Liver (tissue), 9 donors: ENCODE data around the gene DNAAF1. TPM values are rescaled to one million over a fixed set of nuclear protein-coding genes. Genes with fewer than 3 reads are reported as not detected.

ENCODE experiments used
- DNase-seq: peaks from one replicate; pipeline ENCODE4 v3.0.0-alpha.2; 2017; ENCODE audit warnings: low spot score
- H3K27ac ChIP-seq, 2 donors: one replicate each; pipeline ENCODE4 v1.7.0; 2013; ENCODE audit warnings: inconsistent platforms in 2 of 2, low read length in 2 of 2, control low read depth in 1 of 2, low read depth in 1 of 2, mild to moderate bottlenecking in 1 of 2
- H3K27me3 ChIP-seq, 4 donors: one replicate each; pipeline versions ENCODE4 v1.6.1 to v1.7.0; 2013; ENCODE audit warnings: low read length in 3 of 4, inconsistent platforms in 1 of 4, mild to moderate bottlenecking in 1 of 4, moderate library complexity in 1 of 4; ENCODE audit not compliant: control insufficient read depth in 4 of 4, insufficient read depth in 4 of 4
- H3K36me3 ChIP-seq, 4 donors: one replicate each; pipeline versions ENCODE4 v1.6.1 to v1.7.0; 2013; ENCODE audit warnings: low read length in 3 of 4, mild to moderate bottlenecking in 3 of 4, low read depth in 1 of 4, moderate library complexity in 1 of 4; ENCODE audit not compliant: control insufficient read depth in 4 of 4, insufficient read depth in 3 of 4
- H3K4me1 ChIP-seq, 4 donors: one replicate each; pipeline versions ENCODE4 v1.6.1 to v1.7.0; 2013; ENCODE audit warnings: low read length in 3 of 4, mild to moderate bottlenecking in 3 of 4, moderate library complexity in 1 of 4; ENCODE audit not compliant: control insufficient read depth in 4 of 4, insufficient read depth in 4 of 4
- H3K4me3 ChIP-seq, 3 donors: one replicate each; pipeline versions ENCODE4 v1.6.1 to v1.7.0; 2013; ENCODE audit warnings: low read length in 3 of 3, control low read depth in 1 of 3, low read depth in 1 of 3, mild to moderate bottlenecking in 1 of 3
- H3K9ac ChIP-seq, 2 donors: one replicate each; pipeline ENCODE4 v1.7.0; 2013; ENCODE audit warnings: low read length in 2 of 2, mild to moderate bottlenecking in 2 of 2, moderate library complexity in 2 of 2, control low read depth in 1 of 2, low read depth in 1 of 2
- H3K9me3 ChIP-seq, 4 donors: one replicate each; pipeline versions ENCODE4 v1.6.1 to v1.7.0; 2013; ENCODE audit warnings: low read length in 3 of 4; ENCODE audit not compliant: control insufficient read depth in 4 of 4
- EGR1 ChIP-seq, 2 donors: IDR thresholded peaks; 2 replicates each; pipeline ENCODE4 v1.6.1; 2016 to 2018; ENCODE audit warnings: antibody characterized with exemption in 2 of 2, low read depth in 2 of 2
- FOXA1 ChIP-seq: IDR thresholded peaks from 2 replicates; pipeline ENCODE4 v1.6.1; 2016; ENCODE audit warnings: antibody characterized with exemption
- FOXA2 ChIP-seq: IDR thresholded peaks from 2 replicates; pipeline ENCODE4 v1.6.1; 2016; ENCODE audit warnings: antibody characterized with exemption
- GABPA ChIP-seq, 2 donors: IDR thresholded peaks in 1 of 2; conservative IDR thresholded peaks in 1 of 2; 2 replicates each; pipeline ENCODE4 v1.6.1; 2016; ENCODE audit warnings: antibody characterized with exemption in 2 of 2, mild to moderate bottlenecking in 1 of 2, moderate library complexity in 1 of 2
- HNF4A ChIP-seq, 2 donors: conservative IDR thresholded peaks; 2 replicates each; pipeline ENCODE4 v1.6.1; 2016; ENCODE audit warnings: antibody characterized with exemption in 2 of 2, mild to moderate bottlenecking in 2 of 2
- HNF4G ChIP-seq: IDR thresholded peaks from 2 replicates; pipeline ENCODE4 v1.6.1; 2016; ENCODE audit warnings: antibody characterized with exemption
- JUND ChIP-seq, 2 donors: IDR thresholded peaks; 2 replicates each; pipeline ENCODE4 v1.6.1; 2016; ENCODE audit warnings: antibody characterized with exemption in 2 of 2
- NR2F2 ChIP-seq: IDR thresholded peaks from 2 replicates; pipeline ENCODE4 v1.6.1; 2016; ENCODE audit warnings: antibody characterized with exemption
- RAD21 ChIP-seq, 2 donors: IDR thresholded peaks; 2 replicates each; pipeline ENCODE4 v1.6.1; 2016; ENCODE audit warnings: antibody characterized with exemption in 2 of 2, mild to moderate bottlenecking in 2 of 2
- RXRA ChIP-seq, 2 donors: IDR thresholded peaks; 2 replicates each; pipeline ENCODE4 v1.6.1; 2017 to 2018; ENCODE audit warnings: antibody characterized with exemption in 2 of 2, mild to moderate bottlenecking in 1 of 2
- SP1 ChIP-seq: IDR thresholded peaks from 2 replicates; pipeline ENCODE4 v1.6.1; 2018; ENCODE audit warnings: antibody characterized with exemption, mild to moderate bottlenecking
- TAF1 ChIP-seq: conservative IDR thresholded peaks from 2 replicates; pipeline ENCODE4 v1.6.1; 2016; ENCODE audit warnings: antibody characterized with exemption, mild to moderate bottlenecking
- YY1 ChIP-seq: IDR thresholded peaks from 2 replicates; pipeline ENCODE4 v1.6.1; 2016; ENCODE audit warnings: antibody characterized with exemption, mild to moderate bottlenecking
- WGBS: extraction: QIAGEN DNeasy Blood & Tissue Kit; methylation state at CpG from one replicate; pipeline ENCODE4 v1.1.7; 2013; 5-methylcytosine and 5-hydroxymethylcytosine counted together
- polyA plus RNA-seq, 2 donors: library from polyadenylated mRNA; stranded (reverse) in 1 of 2; unstranded in 1 of 2; fragments of 200-250 nt in 1 of 2; fragments of >200 nt in 1 of 2; fragmentation: Nextera tagmentation in 1 of 2; extraction: Ambion mirVana in 1 of 2; gene quantifications; one replicate each; pipeline versions ENCODE4 v1.2.1 to v1.2.3, GENCODE V29; 2013 to 2015
- total RNA-seq, 2 donors: library from RNA; depleted of rRNA; stranded (reverse); fragments of >200 nt; gene quantifications; one replicate each; pipeline ENCODE4 v1.2.3, GENCODE V29; 2014
- TF ChIP-seq, protein P1 (sequence below): IDR thresholded peaks from 2 replicates; pipeline ENCODE4 v1.6.1; 2016; ENCODE audit warnings: antibody characterized with exemption, mild to moderate bottlenecking
- TF ChIP-seq, protein P2 (sequence below): IDR thresholded peaks from 2 replicates; pipeline ENCODE4 v1.6.1; 2016; ENCODE audit warnings: antibody characterized with exemption
- TF ChIP-seq, protein P3 (sequence below): IDR thresholded peaks from 2 replicates; pipeline ENCODE4 v1.6.1; 2016; ENCODE audit warnings: antibody characterized with exemption
- TF ChIP-seq, protein P4 (sequence below): IDR thresholded peaks from 2 replicates; pipeline ENCODE4 v1.6.1; 2016; ENCODE audit warnings: antibody characterized with exemption
- TF ChIP-seq, protein P5 (sequence below): fragments of 150-350 bp; IDR thresholded peaks from 2 replicates; pipeline ENCODE4 v1.5.1; 2017; ENCODE audit warnings: improper control_type of control experiment, low read depth, low read length; ENCODE audit not compliant: missing input control
- donor health status: healthy.
- donor health status: healthy.
- donor health status: healthy.
- donor health status: healthy.
- donor health status: healthy.

DNAAF1 gene
- total and polyA plus RNA-seq, 4 donors: under 0.01 to 0.08 (median 0.06) TPM; not detected in 1

DNA sequence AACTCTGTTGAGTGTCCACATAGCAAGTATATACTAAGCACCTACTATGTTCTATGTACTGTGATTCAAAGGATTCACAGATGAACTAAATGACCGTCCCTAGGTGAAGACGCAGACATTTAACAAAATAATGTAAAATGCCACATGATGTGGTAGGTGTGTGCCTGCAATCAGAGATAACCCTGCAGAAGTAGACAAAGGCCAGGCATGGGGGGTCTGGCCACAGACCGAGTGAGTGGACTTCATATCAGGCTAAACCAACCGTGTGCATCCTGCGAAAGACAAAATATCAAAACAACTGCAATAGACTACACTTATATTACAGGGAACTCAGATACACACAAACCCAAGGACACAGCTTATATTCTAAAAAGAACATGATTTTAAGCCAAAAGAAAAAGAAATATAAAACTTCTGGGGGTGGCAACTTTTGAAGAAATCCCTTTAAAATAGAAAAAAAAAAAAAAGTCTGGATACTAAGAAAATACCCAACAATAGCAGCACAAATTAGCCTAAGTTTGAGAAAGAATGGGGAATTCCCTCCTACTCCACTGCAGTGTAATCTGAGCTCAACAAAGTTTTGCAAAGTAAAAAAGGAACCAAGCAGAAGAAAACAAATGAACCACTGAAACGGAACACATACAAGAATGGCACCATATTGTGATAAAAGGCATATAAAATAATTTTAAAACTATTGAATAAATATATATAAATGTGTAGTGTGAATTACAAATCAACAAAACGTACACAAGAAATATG is 12.4 kb upstream of the DNAAF1 start:
- TF ChIP-seq, protein P1, sequence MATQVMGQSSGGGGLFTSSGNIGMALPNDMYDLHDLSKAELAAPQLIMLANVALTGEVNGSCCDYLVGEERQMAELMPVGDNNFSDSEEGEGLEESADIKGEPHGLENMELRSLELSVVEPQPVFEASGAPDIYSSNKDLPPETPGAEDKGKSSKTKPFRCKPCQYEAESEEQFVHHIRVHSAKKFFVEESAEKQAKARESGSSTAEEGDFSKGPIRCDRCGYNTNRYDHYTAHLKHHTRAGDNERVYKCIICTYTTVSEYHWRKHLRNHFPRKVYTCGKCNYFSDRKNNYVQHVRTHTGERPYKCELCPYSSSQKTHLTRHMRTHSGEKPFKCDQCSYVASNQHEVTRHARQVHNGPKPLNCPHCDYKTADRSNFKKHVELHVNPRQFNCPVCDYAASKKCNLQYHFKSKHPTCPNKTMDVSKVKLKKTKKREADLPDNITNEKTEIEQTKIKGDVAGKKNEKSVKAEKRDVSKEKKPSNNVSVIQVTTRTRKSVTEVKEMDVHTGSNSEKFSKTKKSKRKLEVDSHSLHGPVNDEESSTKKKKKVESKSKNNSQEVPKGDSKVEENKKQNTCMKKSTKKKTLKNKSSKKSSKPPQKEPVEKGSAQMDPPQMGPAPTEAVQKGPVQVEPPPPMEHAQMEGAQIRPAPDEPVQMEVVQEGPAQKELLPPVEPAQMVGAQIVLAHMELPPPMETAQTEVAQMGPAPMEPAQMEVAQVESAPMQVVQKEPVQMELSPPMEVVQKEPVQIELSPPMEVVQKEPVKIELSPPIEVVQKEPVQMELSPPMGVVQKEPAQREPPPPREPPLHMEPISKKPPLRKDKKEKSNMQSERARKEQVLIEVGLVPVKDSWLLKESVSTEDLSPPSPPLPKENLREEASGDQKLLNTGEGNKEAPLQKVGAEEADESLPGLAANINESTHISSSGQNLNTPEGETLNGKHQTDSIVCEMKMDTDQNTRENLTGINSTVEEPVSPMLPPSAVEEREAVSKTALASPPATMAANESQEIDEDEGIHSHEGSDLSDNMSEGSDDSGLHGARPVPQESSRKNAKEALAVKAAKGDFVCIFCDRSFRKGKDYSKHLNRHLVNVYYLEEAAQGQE: no peak
- TF ChIP-seq RXRA (IDR thresholded peaks at IDR 0.05) (no peak), FOXA2 (no peak)
- Histone ChIP-seq H3K27me3 (no peaks in the 10 kb centered on the region), H3K4me3 (no peak overlapping the region), H3K9me3 (no peaks in the 10 kb centered on the region), H3K4me1 (no peaks in the 10 kb centered on the region), H3K36me3 (peaks cover 0 to 17% (median 8%) of the 10 kb centered on the region in 4 donors), H3K27ac (no peak overlapping the region), H3K9ac (no peak overlapping the region)
- DNase-seq: no peak
- 87% methylated on average over 7 of the region's 7 CpGs for WGBS

DNA sequence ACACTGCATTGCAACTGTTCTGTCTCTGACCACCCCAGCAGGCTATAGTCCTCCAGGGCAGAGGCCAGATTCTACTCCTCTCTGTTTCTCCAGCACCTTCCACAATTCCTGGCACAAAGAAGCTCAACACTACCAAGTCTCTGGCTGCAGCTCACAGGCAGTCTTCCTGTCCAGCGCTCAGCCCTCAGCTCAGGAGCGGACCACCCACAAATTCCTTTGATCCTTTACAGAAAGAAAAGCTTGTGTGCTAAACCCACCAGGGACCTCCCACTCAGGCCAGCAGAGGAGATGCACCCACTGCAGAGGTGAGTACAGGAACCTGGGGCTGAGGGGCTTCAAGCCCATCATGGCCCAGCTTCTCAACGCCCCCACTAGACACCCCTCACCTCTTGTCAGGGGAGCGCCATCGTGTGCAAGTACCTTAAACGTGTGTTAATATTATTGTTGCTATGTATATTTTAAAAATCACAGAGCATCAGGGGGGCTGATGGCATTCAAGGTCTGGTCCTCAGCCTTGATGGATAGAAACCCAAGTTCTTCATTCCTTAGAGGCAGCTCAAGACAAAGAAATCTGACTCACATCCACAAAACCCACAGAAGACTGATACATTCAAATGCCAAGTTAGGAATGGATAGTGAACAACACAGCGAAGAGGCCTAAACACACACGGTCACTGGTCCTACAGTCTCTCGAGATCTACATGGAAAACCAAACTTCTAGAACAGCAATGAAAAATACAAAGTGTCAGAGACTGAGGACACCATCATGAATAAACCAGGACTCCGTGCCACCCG is 8.6 kb upstream of the DNAAF1 start:
- TF ChIP-seq YY1: no peak
- no peak for TF ChIP-seq HNF4G
- no peak for TF ChIP-seq GABPA (IDR thresholded peaks at IDR 0.05 in 1 of 2, conservative IDR thresholded peaks at IDR 0.05 in 1 of 2)
- no peak for TF ChIP-seq EGR1 (IDR thresholded peaks at IDR 0.05; ENCODE audit: low read depth in 2 of 2)
- TF ChIP-seq, protein P1: no peak
- no peak for TF ChIP-seq HNF4A (conservative IDR thresholded peaks at IDR 0.05)
- TF ChIP-seq JUND (IDR thresholded peaks at IDR 0.05): no peak
- TF ChIP-seq, protein P2, sequence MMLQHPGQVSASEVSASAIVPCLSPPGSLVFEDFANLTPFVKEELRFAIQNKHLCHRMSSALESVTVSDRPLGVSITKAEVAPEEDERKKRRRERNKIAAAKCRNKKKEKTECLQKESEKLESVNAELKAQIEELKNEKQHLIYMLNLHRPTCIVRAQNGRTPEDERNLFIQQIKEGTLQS: no peak
- no peak for TF ChIP-seq FOXA2
- no peak for TF ChIP-seq TAF1
- no peak for TF ChIP-seq SP1
- no peak for TF ChIP-seq RXRA (IDR thresholded peaks at IDR 0.05)
- TF ChIP-seq, protein P3, sequence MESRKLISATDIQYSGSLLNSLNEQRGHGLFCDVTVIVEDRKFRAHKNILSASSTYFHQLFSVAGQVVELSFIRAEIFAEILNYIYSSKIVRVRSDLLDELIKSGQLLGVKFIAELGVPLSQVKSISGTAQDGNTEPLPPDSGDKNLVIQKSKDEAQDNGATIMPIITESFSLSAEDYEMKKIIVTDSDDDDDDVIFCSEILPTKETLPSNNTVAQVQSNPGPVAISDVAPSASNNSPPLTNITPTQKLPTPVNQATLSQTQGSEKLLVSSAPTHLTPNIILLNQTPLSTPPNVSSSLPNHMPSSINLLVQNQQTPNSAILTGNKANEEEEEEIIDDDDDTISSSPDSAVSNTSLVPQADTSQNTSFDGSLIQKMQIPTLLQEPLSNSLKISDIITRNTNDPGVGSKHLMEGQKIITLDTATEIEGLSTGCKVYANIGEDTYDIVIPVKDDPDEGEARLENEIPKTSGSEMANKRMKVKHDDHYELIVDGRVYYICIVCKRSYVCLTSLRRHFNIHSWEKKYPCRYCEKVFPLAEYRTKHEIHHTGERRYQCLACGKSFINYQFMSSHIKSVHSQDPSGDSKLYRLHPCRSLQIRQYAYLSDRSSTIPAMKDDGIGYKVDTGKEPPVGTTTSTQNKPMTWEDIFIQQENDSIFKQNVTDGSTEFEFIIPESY: no peak
- no peak for TF ChIP-seq NR2F2
- TF ChIP-seq, protein P4, sequence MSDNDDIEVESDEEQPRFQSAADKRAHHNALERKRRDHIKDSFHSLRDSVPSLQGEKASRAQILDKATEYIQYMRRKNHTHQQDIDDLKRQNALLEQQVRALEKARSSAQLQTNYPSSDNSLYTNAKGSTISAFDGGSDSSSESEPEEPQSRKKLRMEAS: no peak
- TF ChIP-seq, protein P5, sequence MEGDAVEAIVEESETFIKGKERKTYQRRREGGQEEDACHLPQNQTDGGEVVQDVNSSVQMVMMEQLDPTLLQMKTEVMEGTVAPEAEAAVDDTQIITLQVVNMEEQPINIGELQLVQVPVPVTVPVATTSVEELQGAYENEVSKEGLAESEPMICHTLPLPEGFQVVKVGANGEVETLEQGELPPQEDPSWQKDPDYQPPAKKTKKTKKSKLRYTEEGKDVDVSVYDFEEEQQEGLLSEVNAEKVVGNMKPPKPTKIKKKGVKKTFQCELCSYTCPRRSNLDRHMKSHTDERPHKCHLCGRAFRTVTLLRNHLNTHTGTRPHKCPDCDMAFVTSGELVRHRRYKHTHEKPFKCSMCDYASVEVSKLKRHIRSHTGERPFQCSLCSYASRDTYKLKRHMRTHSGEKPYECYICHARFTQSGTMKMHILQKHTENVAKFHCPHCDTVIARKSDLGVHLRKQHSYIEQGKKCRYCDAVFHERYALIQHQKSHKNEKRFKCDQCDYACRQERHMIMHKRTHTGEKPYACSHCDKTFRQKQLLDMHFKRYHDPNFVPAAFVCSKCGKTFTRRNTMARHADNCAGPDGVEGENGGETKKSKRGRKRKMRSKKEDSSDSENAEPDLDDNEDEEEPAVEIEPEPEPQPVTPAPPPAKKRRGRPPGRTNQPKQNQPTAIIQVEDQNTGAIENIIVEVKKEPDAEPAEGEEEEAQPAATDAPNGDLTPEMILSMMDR: no peak
- TF ChIP-seq FOXA1: no peak
- TF ChIP-seq RAD21 (IDR thresholded peaks at IDR 0.05): no peak
- Histone ChIP-seq H3K27ac (no peak overlapping the region), H3K4me1 (no peaks in the 10 kb centered on the region), H3K36me3 (no peaks in the 10 kb centered on the region), H3K9ac (no peak overlapping the region), H3K4me3 (no peak overlapping the region), H3K27me3 (no peaks in the 10 kb centered on the region), H3K9me3 (no peaks in the 10 kb centered on the region)
- no peak for DNase-seq
- WGBS: 96% methylated on average over 11 of the region's 11 CpGs
